ENCODE measurements around the gene RCE1.
"Not testable (repeated sequence)": the region's sequence is repeated elsewhere in the genome, so short reads cannot be mapped to it uniquely, and the experiment has no call there.

Gene RCE1

GRCh38 chr11:66842896-66843775 lies at the start of gene RCE1:
Gene RCE1, plus strand, starts transcription at chr11:66843441. Its CDS starts 15 bp downstream, at chr11:66843456.
- Histone ChIP-seq H3K4me3 (peak within 1 kb of the TSS; percentile 78 to 95 (median 91)), H3K27ac (peak within 1 kb of the TSS; percentile 95 to 100 (median 99))

GRCh38 chr11:66799815-66800214 lies 43.4 kb upstream of the RCE1 start:
- H3K4me3 ChIP-seq, H3K27ac ChIP-seq: not testable (repeated sequence)

GRCh38 chr11:66800720-66801428 lies 42.4 kb upstream of the RCE1 start:
- Histone ChIP-seq H3K27ac (no peak overlapping the region), H3K4me3 (no peak overlapping the region)

GRCh38 chr11:66809592-66809991 lies 33.6 kb upstream of the RCE1 start:
- Histone ChIP-seq H3K4me3 (no peak overlapping the region), H3K27ac (no peak overlapping the region)

- no peak overlapping the region for H3K27ac ChIP-seq
- no peak overlapping the region for H3K4me3 ChIP-seq
Observed at GRCh38 chr11:66810576-66811185, 32.6 kb upstream of the RCE1 start.

- Histone ChIP-seq H3K4me3 (no peak overlapping the region), H3K27ac (no peak overlapping the region)
Observed at GRCh38 chr11:66814678-66815077, 28.6 kb upstream of the RCE1 start.

- H3K27ac ChIP-seq, result no peak overlapping the region
- no peak overlapping the region for H3K4me3 ChIP-seq
Observed at GRCh38 chr11:66815646-66816045, 27.6 kb upstream of the RCE1 start.

GRCh38 chr11:66818231-66818955 lies 24.8 kb upstream of the RCE1 start:
- Histone ChIP-seq H3K4me3 (no peak overlapping the region), H3K27ac (no peak overlapping the region)

GRCh38 chr11:66820381-66820780 lies 22.9 kb upstream of the RCE1 start:
- H3K27ac ChIP-seq, result no peak overlapping the region
- H3K4me3 ChIP-seq, result no peak overlapping the region

GRCh38 chr11:66820901-66821300 lies 22.3 kb upstream of the RCE1 start:
- Histone ChIP-seq H3K4me3 (no peak overlapping the region), H3K27ac (no peak overlapping the region)

- Histone ChIP-seq H3K27ac (no peak overlapping the region), H3K4me3 (no peak overlapping the region)
Observed at GRCh38 chr11:66823700-66824099, 19.5 kb upstream of the RCE1 start.

- H3K27ac ChIP-seq, H3K4me3 ChIP-seq: not testable (repeated sequence)
Observed at GRCh38 chr11:66824573-66824972, 18.7 kb upstream of the RCE1 start.

GRCh38 chr11:66834539-66834845 lies 8.7 kb upstream of the RCE1 start:
- Histone ChIP-seq H3K4me3 (no peak overlapping the region), H3K27ac (no peak overlapping the region)

GRCh38 chr11:66834943-66835342 lies 8.3 kb upstream of the RCE1 start:
- Histone ChIP-seq H3K4me3 (no peak overlapping the region), H3K27ac (no peak overlapping the region)

- no peak overlapping the region for H3K27ac ChIP-seq
- no peak overlapping the region for H3K4me3 ChIP-seq
Observed at GRCh38 chr11:66835768-66836405, 7.4 kb upstream of the RCE1 start.

GRCh38 chr11:66840317-66841091 lies 2.7 kb upstream of the RCE1 start:
- H3K27ac ChIP-seq, result peak overlapping the region in 3 of 21 experiments; percentile 9 to 100 (median 20)

GRCh38 chr11:66841861-66842260 lies 1.4 kb upstream of the RCE1 start:
- peak overlapping the region in 14 of 21 experiments; percentile 26 to 100 (median 99) for H3K27ac ChIP-seq
- peak overlapping the region; percentile 78 to 95 (median 91) for H3K4me3 ChIP-seq

More at GRCh38 chr11:66840317-66841091, 2.7 kb upstream of the RCE1 start:
- no peak overlapping the region for H3K4me3 ChIP-seq

GRCh38 chr11:66842501-66842895 lies 743 bp upstream of the RCE1 start:
- H3K4me3 ChIP-seq, result peak overlapping the region; percentile 78 to 95 (median 91)
- H3K27ac ChIP-seq, result peak overlapping the region; percentile 95 to 100 (median 99)

All from skin epidermis (tissue), 12 donors.